ENCODE measurements around the gene EYA2. TPM values are rescaled to one million over a fixed set of nuclear protein-coding genes. Genes with fewer than 3 reads are reported as not detected.
A peak's percentile ranks its signal among the peaks of the same experiment; 100 is the strongest.

Gene EYA2
- total RNA-seq, 3 donors from 2014 or later = 5.4 to 19.2 (median 12.5) TPM

DNA sequence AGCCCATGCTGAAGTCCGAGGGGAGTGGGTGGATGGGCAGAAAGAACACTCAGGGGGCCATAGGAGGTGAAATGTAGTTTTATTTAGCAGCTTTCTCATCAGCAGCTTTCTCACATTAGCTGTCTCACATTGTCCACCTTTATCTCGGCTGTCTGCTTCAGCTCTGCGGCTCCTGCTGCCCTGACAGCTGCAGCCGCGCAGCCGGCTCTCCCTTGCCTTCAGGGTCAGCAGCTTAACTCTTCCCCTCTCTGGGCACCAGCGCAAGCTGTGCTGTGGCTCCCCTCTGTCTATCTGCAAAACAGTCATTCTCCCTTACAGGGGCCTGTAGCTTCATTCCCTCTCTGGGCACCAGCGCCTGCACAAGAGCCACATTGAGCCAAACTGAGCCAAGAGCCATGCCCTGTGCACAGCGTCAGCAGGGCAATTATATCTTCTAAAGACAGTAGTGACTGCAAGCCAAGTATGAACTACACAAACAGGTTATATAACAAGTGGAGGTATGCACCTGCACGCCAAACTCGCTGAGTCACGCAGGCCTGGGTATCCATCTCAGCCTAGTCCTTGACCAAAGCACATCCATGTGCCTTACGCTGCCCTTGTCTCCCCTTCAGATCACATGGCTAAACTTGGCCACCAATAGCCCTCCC lies 198.8 kb downstream of the EYA2 start:
- Histone ChIP-seq H3K27ac (no peak overlapping the region), H3K36me3 (no peaks in the 10 kb centered on the region), H3K27me3 (no peaks in the 10 kb centered on the region), H3K4me1 (no peaks in the 10 kb centered on the region), H3K4me3 (no peak overlapping the region), H3K9me3 (peaks cover 0 to 8% of the 10 kb centered on the region in 2 donors)
- no peak for DNase-seq (ENCODE audit: low spot score in 2 of 2)
- TF ChIP-seq, protein P1, sequence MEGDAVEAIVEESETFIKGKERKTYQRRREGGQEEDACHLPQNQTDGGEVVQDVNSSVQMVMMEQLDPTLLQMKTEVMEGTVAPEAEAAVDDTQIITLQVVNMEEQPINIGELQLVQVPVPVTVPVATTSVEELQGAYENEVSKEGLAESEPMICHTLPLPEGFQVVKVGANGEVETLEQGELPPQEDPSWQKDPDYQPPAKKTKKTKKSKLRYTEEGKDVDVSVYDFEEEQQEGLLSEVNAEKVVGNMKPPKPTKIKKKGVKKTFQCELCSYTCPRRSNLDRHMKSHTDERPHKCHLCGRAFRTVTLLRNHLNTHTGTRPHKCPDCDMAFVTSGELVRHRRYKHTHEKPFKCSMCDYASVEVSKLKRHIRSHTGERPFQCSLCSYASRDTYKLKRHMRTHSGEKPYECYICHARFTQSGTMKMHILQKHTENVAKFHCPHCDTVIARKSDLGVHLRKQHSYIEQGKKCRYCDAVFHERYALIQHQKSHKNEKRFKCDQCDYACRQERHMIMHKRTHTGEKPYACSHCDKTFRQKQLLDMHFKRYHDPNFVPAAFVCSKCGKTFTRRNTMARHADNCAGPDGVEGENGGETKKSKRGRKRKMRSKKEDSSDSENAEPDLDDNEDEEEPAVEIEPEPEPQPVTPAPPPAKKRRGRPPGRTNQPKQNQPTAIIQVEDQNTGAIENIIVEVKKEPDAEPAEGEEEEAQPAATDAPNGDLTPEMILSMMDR (IDR thresholded peaks at IDR 0.05) = no peak
- TF ChIP-seq POLR2A (IDR thresholded peaks at IDR 0.05) = no peak
- no peak for TF ChIP-seq POLR2AphosphoS5 (IDR thresholded peaks at IDR 0.05)
- intact Hi-C loops (cut with DNase I; ENCODE audit: low total_unique reads) = no loop called here

DNA sequence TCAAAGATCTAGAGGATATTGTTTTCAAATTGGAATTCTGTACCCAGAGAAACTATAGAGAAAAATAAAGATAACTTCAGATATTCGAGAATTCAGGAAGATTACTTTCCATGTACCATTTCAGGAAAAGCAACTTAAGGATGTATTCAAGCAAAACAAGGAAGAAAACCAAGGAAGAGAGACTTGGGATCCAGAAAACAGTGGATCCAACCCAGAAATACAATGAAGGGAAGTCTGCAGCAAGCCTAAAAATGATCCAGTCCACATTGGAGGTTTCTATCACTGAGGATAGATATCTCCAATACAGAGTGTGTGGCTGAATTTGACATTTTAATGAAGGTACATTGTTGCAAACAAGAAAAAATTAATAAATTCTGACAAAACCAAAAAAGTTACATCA lies 201.0 kb downstream of the EYA2 start:
- Histone ChIP-seq H3K36me3 (no peaks in the 10 kb centered on the region), H3K4me3 (no peak overlapping the region), H3K9me3 (peaks cover 0 to 8% of the 10 kb centered on the region in 2 donors), H3K27ac (no peak overlapping the region), H3K4me1 (no peaks in the 10 kb centered on the region), H3K27me3 (no peaks in the 10 kb centered on the region)
- intact Hi-C loops (cut with DNase I; ENCODE audit: low total_unique reads) = no loop called here
- DNase-seq (ENCODE audit: low spot score in 2 of 2) = no peak
- TF ChIP-seq POLR2AphosphoS5 (IDR thresholded peaks at IDR 0.05) = no peak
- TF ChIP-seq, protein P1 (IDR thresholded peaks at IDR 0.05) = no peak
- no peak for TF ChIP-seq POLR2A (IDR thresholded peaks at IDR 0.05)

DNA sequence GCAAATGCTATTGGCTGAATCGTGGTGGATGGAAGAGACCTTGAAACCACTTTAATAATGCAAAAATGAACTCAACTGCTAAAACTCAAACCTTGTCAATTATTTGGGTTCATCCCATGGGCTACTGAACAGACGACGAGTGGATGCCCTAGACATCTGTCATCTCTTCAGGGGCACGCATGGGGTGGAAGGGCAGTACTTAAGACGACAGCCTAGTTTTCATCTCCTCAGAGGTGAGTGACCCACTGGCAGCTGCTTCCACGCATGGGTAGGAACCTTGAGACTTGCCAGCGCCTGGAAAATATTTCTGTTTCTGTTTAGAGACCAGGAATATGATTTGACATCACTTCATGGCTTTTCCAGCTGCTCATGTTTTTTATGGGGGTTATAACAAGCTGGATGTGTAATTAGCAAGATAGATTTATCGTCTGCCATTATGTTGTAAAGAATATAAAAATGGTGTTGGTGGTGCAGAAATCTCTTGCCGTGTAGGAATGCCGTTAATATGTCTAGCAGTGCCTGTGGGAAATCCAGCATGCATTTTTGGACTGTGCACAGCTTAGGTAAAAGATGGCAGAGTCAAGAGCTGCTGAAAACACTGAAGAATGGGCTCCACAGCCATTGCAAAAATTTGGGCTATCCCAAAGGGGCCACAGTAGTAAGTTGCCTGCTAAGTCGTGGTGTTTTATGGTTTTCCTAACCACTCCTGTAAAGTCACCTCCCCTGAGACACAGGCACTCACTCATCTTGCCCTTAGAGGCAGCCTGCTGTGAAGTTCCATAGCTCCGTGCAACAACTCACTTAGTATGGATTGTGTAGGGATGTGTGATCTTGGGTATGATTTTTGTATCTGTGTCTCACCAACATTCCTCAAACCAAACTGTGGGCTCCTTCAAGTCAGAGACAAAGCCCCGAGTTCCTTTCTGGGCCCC lies 203.3 kb downstream of the EYA2 start:
- no peak for TF ChIP-seq POLR2AphosphoS5 (IDR thresholded peaks at IDR 0.05)
- TF ChIP-seq POLR2A (IDR thresholded peaks at IDR 0.05) = no peak
- TF ChIP-seq, protein P1 (IDR thresholded peaks at IDR 0.05) = no peak
- peaks cover 0 to 8% of the 10 kb centered on the region in 2 donors for H3K9me3 ChIP-seq
- H3K27ac ChIP-seq = no peak overlapping the region
- H3K4me1 ChIP-seq = no peaks in the 10 kb centered on the region
- H3K4me3 ChIP-seq = no peak overlapping the region
- no peaks in the 10 kb centered on the region for H3K27me3 ChIP-seq
- H3K36me3 ChIP-seq = no peaks in the 10 kb centered on the region
- peak in 1 of 2 donors; percentile 11 for DNase-seq (ENCODE audit: low spot score in 2 of 2)
- intact Hi-C loops (cut with DNase I; ENCODE audit: low total_unique reads) = no loop called here

DNA sequence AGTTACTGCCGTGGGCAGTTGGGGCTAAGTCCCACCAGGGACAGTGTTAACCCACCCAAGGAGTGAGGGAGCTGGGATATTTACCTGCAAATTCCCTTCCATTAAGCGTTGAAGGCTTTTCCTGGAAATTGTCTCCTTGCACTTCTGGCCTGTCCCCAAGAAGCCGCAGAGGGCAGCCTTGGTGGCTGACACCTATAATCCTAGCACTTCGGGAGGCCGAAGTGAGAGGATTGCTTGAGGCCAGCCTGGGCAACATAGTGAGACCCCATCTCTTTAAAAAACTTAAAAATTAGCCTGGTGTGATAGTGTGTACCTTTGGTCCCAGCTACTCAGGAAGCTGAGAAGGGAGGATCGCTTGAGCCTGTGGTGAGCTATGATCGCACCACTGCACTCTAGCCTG lies 204.4 kb downstream of the EYA2 start:
- Histone ChIP-seq H3K36me3 (no peaks in the 10 kb centered on the region), H3K27me3 (no peaks in the 10 kb centered on the region), H3K9me3 (peaks cover 0 to 8% of the 10 kb centered on the region in 2 donors), H3K27ac (peak overlapping the region; percentile 22 to 52), H3K4me1 (no peaks in the 10 kb centered on the region), H3K4me3 (no peak overlapping the region)
- intact Hi-C loops (cut with DNase I; ENCODE audit: low total_unique reads) = no loop called here
- TF ChIP-seq POLR2AphosphoS5 (IDR thresholded peaks at IDR 0.05) = no peak
- TF ChIP-seq POLR2A (IDR thresholded peaks at IDR 0.05) = no peak
- TF ChIP-seq, protein P1 (IDR thresholded peaks at IDR 0.05) = no peak
- peak in 1 of 2 donors; percentile 13 for DNase-seq (ENCODE audit: low spot score in 2 of 2)

Measured in breast epithelium (tissue), 4 donors.